ENCODE data around the gene ARRB2. TPM values are rescaled to one million over a fixed set of nuclear protein-coding genes. Genes with fewer than 3 reads are reported as not detected.

ARRB2 gene
- total and polyA plus RNA-seq, 2 of the 4 experiments (the other 2 are of a cell fraction), result 3.9 to 10.6 TPM

- no peak within 1 kb of the TSS for H3K14ac ChIP-seq (replicated peaks; ENCODE audit: low read depth, low read length)
- H4K5ac ChIP-seq (ENCODE audit: low read depth, low read length), result no peak within 1 kb of the TSS
- H2BK5ac ChIP-seq (ENCODE audit: low read depth, low read length, poor library complexity, severe bottlenecking), result no peak within 1 kb of the TSS
- H3K9ac ChIP-seq (ENCODE audit: low read depth, low read length), result peak within 1 kb of the TSS; percentile 51
- peaks cover 6% of the 10 kb centered on the region; the same call in 1 of the 2 replicates for H3K4me1 ChIP-seq (ENCODE audit: control insufficient read depth, insufficient read depth, low read length)
- no peak within 1 kb of the TSS for H2AK5ac ChIP-seq (ENCODE audit: low read depth, low read length)
- 0 out of 2 replicates have a peak within 1 kb of the TSS, but pooled peaks have one; percentile 24 for H3K23ac ChIP-seq (ENCODE audit: low read depth, low read length)
- H2BK15ac ChIP-seq (ENCODE audit: low read depth, low read length), result no peak within 1 kb of the TSS
- H2AK9ac ChIP-seq (replicated peaks; ENCODE audit: low read depth, low read length, poor library complexity), result peak within 1 kb of the TSS; percentile 72
- intact Hi-C loops (cut with micrococcal nuclease) (no loop called here), dilution Hi-C loops (cut with HindIII; ENCODE audit: low sequenced_read_pairs, unreplicated experiment) (no loop called here), in situ Hi-C loops (cut with MboI; ENCODE audit: low sequenced_read_pairs) (no loop called here)
- peak within 1 kb of the TSS; percentile 93 for H2AFZ ChIP-seq (replicated peaks; ENCODE audit: low read length, poor library complexity)
- H3K27me3 ChIP-seq (ENCODE audit: control insufficient read depth, insufficient read depth, low read length), result peaks cover 58% of the 10 kb centered on the region
- H3K4me2 ChIP-seq (ENCODE audit: low read depth, low read length), result peak within 1 kb of the TSS; percentile 70
- no peak within 1 kb of the TSS for H3K56ac ChIP-seq (ENCODE audit: extremely low read depth, insufficient read depth, low read length)
- no peaks in the 10 kb centered on the region for H3K79me1 ChIP-seq (ENCODE audit: low read depth in 1 of 2, low read length in 2 of 2)
- no peak within 1 kb of the TSS for H3K18ac ChIP-seq (ENCODE audit: low read depth, low read length)
- 1% methylated on average over 65 of the region's 100 CpGs; no CpG with 5 or more reads in 1 of the 2 experiments for WGBS, 2 experiments (ENCODE audit: extremely low coverage in 2 of 2, insufficient read length in 1 of 2)
- no peaks in the 10 kb centered on the region for H3K9me3 ChIP-seq (ENCODE audit: control insufficient read depth, insufficient read depth, low read length)
- H3K4ac ChIP-seq (ENCODE audit: low read depth, low read length), result no peak within 1 kb of the TSS
- ChIA-PET POLR2A (ENCODE audit: unreplicated experiment) (no interaction called here), CTCF (no interaction called here)
- no peaks in the 10 kb centered on the region for H3K9me1 ChIP-seq (ENCODE audit: insufficient read depth, low read length)
- no peaks in the 10 kb centered on the region for H4K20me1 ChIP-seq (ENCODE audit: insufficient read depth, low read length)
- ATAC-seq (ENCODE audit: low read depth) (peak; percentile 87), DNase-seq (no peak)
- H3K36me3 ChIP-seq (ENCODE audit: control insufficient read depth, insufficient read depth, low read length), result no peaks in the 10 kb centered on the region
- H3K4me3 ChIP-seq (ENCODE audit: insufficient read depth, low read depth, low read length), result peak within 1 kb of the TSS; percentile 90
- no peak within 1 kb of the TSS for H4K91ac ChIP-seq (ENCODE audit: insufficient read depth, low read depth, low read length)
- H2BK120ac ChIP-seq (ENCODE audit: low read depth, low read length), result no peak within 1 kb of the TSS
- no peak within 1 kb of the TSS; the same call in 1 of the 2 replicates for H3K27ac ChIP-seq (ENCODE audit: insufficient read depth, low read length)
- no TSS peak for BruUV-seq (replicated peaks)
- H2BK20ac ChIP-seq (ENCODE audit: low read depth, low read length), result no peak within 1 kb of the TSS
- no peak within 1 kb of the TSS; a peak in 1 of 4 replicates for H4K8ac ChIP-seq (ENCODE audit: low read depth in 2 of 2, low read length in 2 of 2)
- TF ChIP-seq NFE2L2 (IDR thresholded peaks at IDR 0.05; ENCODE audit: low read depth, low read length), result no peak
- no peak for TF ChIP-seq RFX5 (IDR thresholded peaks at IDR 0.05; ENCODE audit: low read depth, low read length)
- TF ChIP-seq MAFK (IDR thresholded peaks at IDR 0.05; ENCODE audit: low read depth, low read length), result no peak
- TF ChIP-seq RCOR1 (IDR thresholded peaks at IDR 0.05; ENCODE audit: insufficient replicate concordance, low read length), result no peak
- TF ChIP-seq, protein P1, sequence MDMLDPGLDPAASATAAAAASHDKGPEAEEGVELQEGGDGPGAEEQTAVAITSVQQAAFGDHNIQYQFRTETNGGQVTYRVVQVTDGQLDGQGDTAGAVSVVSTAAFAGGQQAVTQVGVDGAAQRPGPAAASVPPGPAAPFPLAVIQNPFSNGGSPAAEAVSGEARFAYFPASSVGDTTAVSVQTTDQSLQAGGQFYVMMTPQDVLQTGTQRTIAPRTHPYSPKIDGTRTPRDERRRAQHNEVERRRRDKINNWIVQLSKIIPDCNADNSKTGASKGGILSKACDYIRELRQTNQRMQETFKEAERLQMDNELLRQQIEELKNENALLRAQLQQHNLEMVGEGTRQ (IDR thresholded peaks at IDR 0.05; ENCODE audit: low read depth, low read length), result no peak
- TF ChIP-seq RAD21 (IDR thresholded peaks at IDR 0.05; ENCODE audit: low read length), result no peak
- no peak for TF ChIP-seq CHD1 (IDR thresholded peaks at IDR 0.05; ENCODE audit: low read depth, low read length)
- TF ChIP-seq, protein P2, sequence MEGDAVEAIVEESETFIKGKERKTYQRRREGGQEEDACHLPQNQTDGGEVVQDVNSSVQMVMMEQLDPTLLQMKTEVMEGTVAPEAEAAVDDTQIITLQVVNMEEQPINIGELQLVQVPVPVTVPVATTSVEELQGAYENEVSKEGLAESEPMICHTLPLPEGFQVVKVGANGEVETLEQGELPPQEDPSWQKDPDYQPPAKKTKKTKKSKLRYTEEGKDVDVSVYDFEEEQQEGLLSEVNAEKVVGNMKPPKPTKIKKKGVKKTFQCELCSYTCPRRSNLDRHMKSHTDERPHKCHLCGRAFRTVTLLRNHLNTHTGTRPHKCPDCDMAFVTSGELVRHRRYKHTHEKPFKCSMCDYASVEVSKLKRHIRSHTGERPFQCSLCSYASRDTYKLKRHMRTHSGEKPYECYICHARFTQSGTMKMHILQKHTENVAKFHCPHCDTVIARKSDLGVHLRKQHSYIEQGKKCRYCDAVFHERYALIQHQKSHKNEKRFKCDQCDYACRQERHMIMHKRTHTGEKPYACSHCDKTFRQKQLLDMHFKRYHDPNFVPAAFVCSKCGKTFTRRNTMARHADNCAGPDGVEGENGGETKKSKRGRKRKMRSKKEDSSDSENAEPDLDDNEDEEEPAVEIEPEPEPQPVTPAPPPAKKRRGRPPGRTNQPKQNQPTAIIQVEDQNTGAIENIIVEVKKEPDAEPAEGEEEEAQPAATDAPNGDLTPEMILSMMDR (conservative IDR thresholded peaks at IDR 0.05; ENCODE audit: low read depth, low read length), result no peak
- no peak for TF ChIP-seq SMC3 (IDR thresholded peaks at IDR 0.05; ENCODE audit: low read depth, low read length)
- TF ChIP-seq POLR2A (IDR thresholded peaks at IDR 0.05; ENCODE audit: low read depth, low read length), result no peak
- no peak for TF ChIP-seq MXI1 (IDR thresholded peaks at IDR 0.05; ENCODE audit: borderline replicate concordance, low read depth, low read length)
- TF ChIP-seq ELK1 (IDR thresholded peaks at IDR 0.05; ENCODE audit: borderline replicate concordance, low read depth, low read length), result no peak
- TF ChIP-seq FOS (IDR thresholded peaks at IDR 0.05; ENCODE audit: low read depth, low read length), result no peak
- TF ChIP-seq BHLHE40 (IDR thresholded peaks at IDR 0.05; ENCODE audit: low read depth, low read length), result no peak; the same call in 1 of the 2 replicates
These were observed 28.9 kb downstream of the ARRB2 start, which contains the start of the genes CXCL16 and ZMYND15 for GRCh38 chr17:4739122-4740024. Gene CXCL16 (minus strand): TSS chr17:4739928. CDS start chr17:4739339, 589 bp downstream. Gene ZMYND15 (plus strand): TSS chr17:4739833. CDS start chr17:4740549, 716 bp downstream.
